Eye (tissue), 1 donor: ENCODE measurements around the gene GMPR.
A peak's percentile ranks its signal among the peaks of the same experiment; 100 is the strongest.
"Not testable (repeated sequence)": the region's sequence is repeated elsewhere in the genome, so short reads cannot be mapped to it uniquely, and the experiment has no call there.

Experiments used
- DNase-seq: peaks from one replicate; pipeline ENCODE4 v3.0.0-alpha.2; 2015

Gene GMPR

DNA sequence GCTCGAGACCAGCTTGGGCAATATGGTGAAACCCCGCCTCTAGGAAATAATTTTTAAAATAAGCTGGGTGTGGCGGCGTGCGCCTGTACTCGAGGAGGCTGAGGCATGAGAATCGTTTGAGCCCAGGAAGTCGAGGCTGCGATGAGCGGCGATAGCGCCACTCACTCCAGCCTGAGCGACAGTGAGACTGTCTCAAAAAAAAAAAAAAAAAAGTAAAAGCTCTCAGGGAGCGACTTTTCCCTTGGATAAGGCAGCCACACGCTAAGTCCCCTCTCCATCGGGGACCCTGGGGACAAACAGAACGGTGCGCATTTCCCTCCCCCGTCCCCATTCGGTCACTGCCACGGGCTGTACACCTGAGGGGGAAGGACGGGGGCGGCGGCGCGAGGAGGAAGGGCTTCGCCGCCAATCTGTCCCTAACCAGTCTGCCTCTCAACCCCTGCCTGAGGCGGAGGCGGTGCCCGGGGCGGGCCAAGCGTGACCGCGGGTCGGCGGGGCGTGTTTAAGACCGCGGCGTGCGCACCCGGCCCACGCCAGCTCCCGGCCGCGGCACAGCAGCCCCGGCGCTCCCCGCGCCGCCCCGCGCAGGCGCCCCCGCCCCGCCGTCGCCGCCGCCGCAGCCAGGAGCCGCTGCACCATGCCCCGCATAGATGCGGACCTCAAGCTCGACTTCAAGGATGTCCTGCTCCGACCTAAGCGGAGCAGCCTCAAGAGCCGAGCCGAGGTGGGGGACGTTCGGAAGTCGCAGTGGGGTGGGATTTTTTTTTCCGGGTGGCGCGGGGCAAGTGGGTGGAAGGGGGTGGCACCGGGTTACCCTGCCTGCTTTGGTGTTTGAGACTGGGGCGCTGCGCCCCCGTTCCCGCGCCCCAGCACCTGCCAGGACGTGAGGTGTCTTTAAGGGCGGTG lies at the start of gene GMPR:
TSS of gene GMPR (plus strand) at position 531 of the 906 bp plus-strand sequence. CDS start at position 638, 107 bp downstream.
- peak; percentile 75 for DNase-seq

DNA sequence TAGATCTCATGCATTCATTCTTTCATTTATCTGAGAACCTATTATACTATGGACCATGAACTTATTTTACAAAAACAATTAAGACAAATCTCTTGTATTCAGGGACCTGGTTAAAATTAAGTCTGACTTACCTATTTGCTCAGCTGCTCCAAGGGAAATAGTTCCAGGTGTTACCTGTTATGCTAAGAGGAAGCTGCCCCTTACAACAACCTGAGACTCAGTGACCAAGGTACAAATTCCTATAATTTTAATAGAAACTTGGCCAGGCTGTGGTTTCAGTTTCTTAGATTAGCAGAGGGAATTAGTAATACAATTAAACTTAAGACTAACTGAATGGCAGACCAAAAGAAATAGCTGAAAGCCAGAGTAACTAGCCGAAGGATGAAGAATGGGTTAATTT lies 48.2 kb upstream of the GMPR start:
- no peak for DNase-seq

DNA sequence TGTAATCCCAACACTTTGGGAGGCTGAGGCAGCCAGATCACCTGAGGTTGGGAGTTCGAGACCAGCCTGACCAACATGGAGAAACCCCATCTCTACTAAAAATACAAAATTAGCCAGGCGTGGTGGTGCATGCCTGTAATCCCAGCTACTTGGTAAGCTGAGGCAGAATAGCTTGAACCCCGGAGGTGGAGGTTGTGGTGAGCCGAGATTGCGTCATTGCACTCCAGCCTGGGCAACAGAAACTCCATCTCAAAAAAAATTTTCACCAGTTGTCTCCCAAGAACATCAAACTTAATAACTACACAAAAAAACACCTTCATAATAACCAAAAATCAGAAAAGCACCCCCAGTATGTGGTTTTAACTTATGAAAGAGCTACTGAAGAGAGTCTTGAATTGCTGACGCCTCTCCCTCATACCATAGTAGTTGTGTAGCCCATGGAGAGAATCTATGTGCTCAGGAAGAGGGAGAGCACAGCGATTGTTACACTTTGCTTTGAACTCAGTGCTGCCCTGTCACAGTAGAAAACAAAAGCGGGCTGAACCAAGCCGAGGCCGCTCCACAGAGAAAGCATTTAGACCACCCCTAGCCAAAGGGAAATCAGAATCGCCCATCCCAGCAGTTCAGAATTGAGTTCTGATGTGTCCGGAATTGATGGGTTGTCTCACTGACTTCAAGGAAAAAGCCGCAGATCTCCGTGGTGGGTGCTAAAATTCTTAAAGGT lies 42.0 kb upstream of the GMPR start:
- no peak for DNase-seq

DNA sequence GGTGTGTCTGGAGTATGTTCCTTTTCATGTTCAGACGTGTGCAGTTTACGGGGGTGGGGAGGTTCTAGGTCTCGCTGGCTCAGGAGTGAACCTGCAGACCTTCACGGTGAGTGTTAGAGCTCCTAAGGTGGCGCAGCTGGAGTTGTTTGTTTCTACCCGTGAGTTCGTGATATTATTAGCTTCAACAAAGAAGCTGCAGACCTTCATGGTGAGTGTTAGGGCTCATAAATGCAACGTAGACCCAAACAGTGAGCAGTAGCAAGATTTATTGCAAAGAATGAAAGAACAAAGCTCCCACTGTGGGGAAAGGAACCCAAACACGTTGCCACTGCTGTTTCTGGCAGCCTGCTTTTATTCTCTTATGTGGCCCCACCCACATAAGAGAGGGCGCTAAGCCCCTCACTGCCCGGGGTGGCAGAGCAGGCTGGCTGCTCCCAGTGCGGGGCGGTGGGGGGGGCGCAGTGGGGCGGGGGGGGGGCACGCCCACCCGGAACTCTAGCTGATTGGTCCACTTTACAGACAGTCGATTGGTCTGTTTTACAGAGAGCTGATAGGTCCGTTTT lies 41.3 kb upstream of the GMPR start:
- DNase-seq, result no peak

DNA sequence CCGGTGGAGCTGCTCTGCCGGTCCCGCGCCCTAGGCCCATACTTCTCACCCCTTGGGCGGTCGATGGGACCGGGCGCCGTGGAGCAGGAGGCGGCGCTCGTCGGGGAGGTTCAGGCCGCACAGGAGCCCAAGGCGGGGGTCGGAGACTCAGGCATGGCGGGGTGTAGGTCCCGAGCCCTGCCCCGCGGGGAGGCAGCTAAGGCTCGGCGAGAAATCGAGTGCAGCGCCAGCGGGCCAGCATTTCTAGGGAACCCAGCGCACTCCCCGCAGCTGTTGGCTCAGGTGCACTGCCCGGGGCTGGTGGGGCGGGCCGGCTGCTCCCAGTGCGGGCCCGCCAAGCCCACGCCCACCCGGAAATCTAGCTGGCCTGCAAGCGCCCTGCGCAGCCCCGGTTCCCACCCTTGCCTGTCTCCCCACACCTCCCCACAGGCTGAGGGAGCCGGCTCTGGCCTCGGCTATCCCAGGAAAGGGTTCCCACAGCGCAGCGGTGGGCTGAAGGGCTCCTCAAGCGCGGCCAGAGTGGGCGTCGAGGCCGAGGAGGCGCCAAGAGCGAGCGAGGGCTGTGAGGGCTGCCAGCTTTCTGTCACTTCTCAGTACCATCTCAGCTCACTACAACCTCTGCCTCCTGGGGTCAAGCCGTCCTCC lies 40.2 kb upstream of the GMPR start:
- no peak for DNase-seq

DNA sequence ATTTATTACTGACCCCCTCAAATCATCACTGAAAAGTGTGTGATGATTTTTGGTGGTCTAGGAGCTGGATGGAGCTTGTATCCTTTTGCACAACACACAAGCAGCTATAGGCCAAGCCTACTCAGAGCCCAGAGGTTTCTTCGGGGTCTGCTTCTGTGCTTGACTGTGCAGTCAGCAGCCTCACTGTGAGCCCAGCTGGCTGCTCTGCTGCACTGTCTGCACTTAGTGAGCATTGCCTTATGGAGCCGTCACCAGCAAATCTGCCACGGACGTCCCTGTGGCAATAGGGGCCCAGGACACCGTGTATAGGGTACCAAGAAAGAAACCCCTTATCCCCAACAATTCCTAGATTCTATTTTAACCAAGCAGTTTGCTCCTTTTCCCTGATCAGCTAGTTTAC lies 38.6 kb upstream of the GMPR start:
- DNase-seq, result peak; percentile 56

DNA sequence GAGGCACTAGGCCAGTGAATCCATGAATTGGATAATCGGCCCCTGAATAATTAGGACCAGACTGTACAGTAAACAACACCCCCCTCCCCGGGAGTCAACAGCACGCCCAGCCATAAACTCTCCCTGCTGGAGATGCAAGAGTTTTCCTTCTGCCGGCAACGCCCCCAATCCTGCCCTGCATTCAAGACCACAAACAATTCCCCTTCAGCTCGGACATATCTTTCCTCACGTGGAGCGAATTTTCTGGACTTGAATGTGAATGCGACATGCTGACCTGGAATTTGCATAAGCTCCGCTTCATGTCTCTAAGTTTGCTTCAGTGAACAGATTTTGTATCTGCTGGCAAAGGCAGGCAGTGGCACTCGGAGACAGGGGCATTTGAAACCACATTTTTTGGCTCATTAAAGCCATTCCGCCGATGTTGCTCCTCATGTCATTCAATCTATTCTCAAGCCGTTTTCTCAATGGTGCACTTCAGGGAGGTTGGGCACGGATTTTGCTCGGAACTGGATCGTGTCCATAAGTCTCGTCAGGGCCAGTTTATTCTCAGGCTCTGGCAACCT lies 38.0 kb upstream of the GMPR start:
- peak; percentile 71 for DNase-seq

DNA sequence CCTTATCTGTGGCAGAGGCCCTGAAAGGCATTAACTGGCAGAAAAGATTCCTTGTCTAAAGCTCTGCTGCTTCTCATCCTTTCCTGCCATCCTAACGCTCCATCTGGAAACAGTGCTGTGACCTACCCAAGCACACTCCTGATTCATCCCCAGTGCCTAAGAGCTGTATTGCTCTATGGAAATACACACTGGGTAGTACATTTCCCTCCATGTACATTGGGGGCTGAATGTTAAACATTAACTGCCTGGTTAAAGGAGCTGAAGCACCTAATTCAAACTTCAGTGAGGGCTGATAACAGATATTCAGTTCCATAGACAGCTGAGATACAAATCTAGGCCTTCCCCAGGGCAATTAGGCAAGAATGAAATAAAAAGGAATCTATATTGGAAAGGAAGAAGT lies 36.7 kb upstream of the GMPR start:
- DNase-seq, result no peak

DNA sequence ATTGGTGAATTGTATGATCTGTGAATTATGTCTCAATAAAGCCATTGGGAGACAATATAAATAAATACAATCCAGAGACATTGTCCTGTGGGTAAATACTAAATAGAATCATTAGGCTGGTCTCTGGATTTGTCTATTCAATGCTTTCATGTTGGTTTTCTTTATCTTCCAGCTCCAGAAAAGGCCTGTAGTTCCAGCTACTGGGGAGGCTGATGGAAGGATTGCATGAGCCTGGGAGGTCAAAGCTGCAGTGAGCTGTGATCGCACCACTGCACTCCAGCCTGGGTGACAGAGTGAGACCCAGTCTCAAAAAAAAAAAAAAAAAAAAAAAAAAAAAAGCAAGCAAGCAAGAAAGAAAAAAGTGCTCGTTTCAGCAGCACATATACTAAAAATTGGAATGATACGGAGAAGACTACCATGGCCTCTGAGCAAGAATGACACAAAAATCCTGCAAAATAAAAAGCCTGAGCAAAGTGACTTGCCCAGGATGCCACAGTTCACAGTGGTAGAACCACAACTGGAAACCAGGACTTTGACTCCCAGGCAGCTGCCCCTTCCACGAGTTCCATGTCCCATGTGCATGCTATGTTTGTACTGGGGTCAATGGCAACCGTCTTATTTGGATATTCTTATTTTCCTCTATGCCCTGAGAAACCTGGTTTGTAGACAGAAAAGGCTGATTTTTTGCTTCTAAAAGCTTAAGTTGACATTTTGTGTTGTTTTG lies 33.6 kb upstream of the GMPR start:
- no peak for DNase-seq

DNA sequence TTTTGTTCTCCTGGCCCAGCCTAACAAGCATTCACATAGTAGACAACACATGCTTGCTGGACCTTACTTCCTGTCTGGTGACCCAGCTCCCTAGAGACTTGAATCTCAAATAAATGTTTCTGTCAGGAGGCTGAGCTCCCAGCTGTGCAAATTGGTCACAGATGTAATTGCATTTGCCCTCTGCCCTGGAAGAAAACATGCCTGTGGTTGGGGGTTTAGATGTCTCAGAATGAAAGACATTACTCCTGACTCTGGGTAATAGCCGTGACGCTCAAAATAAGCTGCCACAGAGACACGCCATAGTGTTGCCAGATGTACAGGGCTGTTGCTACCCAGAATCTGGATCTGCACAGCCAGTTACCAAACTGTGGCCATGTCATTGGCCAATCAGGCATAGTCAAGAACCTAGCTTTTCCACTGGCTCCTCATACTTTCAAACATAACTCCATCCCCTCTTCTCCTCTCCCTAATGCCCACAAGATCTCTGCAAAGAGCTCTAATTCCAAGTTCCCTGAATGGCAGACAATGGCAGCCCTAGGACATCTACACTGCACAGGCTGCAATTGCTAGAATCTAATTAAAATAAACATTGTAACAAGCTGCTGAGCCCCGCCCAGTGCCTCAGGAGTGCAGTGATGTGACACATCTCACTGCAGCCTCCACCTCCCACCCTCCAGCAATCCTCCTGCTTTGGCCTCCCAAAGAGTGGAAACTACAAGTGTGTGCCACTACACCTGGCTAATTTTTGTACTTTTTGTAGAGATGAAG lies 32.8 kb upstream of the GMPR start:
- peak; percentile 94 for DNase-seq

DNA sequence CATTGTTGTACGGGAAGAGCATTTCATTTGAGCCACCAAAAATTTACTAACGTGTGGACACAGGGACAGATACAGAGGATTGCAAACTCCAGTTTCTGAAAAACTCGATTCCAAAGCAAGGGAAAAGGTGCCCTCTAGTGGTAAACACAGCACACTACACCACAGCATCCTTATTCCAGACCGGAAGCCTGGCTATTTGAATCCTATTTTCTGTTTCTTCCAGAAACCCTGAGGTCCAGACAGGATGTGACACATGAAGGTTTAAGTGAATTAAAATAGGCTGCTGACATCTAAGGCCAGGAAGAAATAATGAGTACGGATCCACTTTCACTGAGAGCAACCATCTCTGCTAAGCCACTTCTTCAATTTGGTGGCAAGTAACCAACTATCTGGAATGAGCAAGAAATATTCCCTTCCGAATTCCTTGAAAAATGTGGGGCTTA lies 31.8 kb upstream of the GMPR start:
- DNase-seq, result peak; percentile 91

DNA sequence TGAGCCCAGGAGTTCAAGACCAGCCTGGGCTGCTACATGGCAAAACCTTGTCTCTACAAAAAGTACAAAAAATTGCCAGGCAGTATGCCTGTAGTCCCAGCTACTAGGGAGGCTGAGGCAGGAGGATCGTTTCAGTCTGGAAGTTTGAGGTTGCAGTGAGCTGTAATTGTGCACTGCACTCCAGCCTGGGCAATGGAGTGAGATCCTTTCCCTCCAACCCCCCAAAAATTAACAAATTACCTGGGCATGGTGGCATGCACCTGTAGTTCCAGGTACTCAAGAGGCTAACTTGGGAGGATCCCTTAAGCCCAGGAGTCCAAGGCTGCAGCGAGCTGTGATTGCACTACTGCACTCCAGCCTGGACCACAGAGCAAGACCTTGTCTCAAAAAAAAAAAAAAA lies 29.4 kb upstream of the GMPR start:
- DNase-seq, result no peak

DNA sequence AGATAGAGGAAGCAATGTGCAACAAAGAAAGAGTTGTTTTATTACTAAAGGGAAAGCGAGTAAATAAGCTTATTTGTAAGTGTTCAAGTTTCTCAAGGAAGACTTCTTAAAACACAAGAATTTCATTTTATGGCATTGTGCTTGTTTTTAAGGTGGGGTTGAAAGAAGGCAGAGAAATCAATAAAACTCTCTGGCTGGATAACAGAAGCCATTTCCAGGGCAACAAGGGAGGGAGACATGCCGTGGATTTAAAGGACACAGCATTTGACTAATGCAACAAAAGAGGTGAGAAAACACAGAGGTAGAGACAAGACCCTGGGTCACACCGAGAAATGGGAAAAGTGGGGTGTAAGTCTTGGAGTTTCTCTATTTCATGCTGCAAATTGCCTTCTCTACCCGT lies 28.8 kb upstream of the GMPR start:
- no peak for DNase-seq

DNA sequence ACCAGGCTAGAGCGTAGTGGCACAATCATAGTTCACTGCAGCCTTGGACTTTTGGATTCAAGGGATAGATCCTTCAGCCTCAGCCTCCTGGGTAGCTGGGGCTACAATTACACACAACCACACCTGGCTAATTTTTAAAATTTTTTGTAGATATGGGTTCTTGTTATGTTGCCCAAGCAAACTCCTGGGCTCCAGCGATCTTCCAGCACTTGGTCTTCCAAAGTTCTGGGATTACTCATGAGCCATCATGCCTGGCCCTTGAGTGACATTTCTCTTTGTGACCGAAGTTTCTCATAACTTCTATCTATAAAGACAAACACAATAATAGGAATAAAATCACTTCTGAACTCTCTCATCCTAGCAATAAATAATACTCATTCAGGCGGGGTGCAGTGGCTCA lies 26.1 kb upstream of the GMPR start:
- no peak for DNase-seq

DNA sequence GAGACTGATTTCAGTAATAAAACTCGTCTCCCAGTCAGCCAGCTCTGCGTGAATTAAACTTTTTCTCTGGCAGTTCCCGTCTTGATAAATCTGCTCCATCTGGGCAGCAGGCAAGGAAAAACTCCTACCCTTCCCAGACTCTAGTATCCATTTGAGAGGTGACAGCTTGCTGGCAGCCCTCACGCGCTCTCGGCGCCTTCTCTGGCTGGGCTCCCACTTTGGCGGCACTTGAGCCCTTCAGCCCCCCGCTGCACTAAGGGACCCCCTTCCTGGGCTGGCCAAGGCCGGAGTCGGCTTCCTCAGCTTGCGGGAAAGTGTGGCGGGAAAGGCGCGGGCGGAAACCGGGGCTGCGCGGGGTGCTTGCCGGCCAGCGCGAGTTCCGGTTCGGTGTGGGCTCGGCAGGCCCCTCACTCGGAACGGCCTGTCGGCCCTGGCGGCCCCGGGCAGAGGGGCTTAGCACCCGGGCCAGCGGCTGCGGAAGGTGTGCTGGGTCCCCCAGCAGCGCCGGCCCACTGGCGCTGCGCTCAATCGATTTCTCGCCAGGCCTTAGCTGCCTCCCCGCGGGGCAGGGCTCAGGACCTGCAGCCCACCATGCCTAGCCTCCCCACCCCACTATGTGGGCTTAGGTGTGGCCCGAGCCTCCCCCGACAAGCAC lies 21.8 kb upstream of the GMPR start:
- DNase-seq, result peak; percentile 39

DNA sequence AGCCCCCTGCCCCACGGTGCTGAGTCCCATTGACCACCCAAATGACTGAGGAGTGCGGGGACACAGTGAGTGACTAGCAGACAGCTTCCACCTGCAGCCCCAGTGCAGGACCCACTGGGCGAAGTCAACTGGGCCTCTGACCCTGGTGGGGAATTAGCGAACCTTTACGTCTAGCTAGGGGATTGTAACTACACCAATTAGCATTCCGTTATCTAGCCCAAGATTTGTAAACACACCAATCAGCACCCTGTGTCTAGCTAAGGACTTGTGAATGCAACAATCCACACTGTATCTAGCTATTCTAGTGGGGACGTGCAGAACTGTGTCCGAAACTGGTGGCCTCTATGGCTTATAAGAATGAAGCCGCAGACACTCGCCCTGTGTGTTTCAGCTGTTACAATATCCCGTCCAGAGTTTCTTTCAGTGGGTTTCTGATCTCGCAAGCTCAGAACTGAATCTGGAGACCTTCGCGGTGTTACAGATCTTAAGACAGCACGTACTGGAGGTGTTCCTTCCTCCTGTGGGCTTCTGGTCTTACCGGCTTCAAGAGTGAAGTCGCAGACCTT lies 21.1 kb upstream of the GMPR start:
- DNase-seq, result no peak

DNA sequence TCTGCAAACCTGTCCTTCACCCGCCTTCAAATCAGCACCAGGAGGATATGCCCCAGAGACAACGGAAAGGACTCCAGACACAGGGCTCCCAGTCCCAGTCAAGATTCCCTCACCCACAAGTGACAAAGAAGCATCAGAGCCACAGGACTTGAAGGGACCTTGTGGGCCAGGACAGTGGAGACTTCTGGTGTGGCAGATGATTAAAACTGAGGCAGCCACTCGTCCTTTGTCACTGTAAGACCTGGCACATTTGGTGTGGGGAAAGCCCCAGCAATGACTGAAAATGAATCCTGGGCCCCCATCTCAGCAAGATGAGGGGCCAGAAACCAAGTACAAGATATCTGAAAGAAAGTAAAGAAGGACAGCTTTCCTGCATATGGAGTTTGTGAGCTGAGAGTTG lies 15.6 kb upstream of the GMPR start:
- DNase-seq, result no peak

DNA sequence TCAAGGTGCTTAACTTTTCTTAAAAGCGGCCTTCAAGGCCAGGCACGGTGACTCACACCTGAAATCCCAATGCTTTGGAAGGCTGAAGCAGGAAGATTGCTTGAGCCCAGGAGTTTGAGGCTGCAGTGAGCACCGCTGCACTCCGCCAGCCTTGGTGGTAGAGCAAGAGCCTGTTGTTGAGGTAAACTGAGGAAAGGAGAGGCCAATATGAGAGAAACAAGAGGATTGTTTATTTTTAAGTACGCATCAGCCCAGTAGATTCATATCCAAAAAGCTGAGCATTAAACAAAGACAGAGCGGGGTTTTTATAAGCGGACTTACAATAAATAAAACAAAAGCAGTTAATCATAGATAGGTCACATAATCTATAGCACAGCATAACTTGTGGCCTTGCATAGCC lies 15.0 kb upstream of the GMPR start:
- no peak for DNase-seq

DNA sequence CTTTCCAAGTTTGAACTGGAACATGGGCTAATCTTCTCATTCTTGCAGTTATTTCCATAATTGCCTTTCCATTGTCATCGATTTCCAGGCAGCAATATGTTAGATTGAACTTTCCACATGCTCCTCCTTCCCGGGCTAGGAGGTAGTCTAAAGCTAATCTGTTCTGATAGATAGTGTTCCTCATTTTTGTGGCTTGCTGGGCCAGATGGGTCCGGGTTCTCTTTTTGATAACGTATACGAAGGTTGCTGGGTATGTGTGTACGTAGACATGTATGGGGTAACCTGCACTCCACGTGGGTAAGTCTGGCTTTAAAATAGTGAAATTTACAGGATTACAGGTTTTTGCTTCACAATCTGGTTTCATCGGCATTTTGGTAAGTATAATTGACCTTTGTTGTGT lies 14.0 kb upstream of the GMPR start:
- no peak for DNase-seq

DNA sequence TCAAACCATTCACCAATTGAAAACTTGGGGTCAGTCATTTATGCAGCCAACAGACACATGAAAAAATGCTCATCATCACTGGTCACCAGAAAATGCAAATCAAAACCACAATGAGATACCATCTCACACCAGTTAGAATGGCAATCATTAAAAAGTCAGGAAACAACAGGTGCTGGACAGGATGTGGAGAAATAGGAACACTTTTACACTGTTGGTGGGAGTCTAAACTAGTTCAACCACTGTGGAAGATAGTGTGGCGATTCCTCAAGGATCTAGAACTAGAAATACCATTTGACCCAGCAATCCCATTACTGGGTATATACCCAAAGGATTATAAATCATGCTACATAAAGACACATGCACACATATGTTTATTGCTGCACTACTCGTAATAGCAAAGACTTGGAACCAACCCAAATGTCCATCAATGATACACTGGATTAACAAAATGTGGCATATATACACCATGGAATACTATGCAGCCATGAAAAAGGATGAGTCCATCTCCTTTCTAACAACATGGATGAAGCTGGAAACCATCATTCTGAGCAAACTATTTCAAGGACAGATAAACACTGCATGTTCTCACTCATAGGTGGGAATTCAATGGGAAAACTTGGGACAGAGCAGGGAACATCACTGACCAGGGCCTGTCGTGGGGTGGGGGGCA lies 13.2 kb upstream of the GMPR start:
- not testable (repeated sequence) for DNase-seq
